Pancreas (tissue), 10 donors: ENCODE results near the gene PANK2. TPM values are rescaled to one million over a fixed set of nuclear protein-coding genes. Genes with fewer than 3 reads are reported as not detected.

Source experiments
- ATAC-seq, 4 donors: fragments of 200-7000 bp; cut with Tn5 transposase; one replicate each; pipeline versions ENCODE4 v1.8.0 to v1.9.1; 2020; ENCODE audit warnings: mild to moderate bottlenecking in 4 of 4, moderate library complexity in 4 of 4
- DNase-seq, 6 donors: peaks; one replicate each; pipeline ENCODE4 v3.0.0-alpha.2; 2020
- FAIRE-seq: peaks from 2 replicates; lab custom pipeline; 2012; peaks lifted over from hg19 to GRCh38; lab: Jason Lieb, UNC
- H3K27ac ChIP-seq, 4 donors: fragments of 200-600 bp; sonication (generic); 1 replicate in 3 of 4; 2 replicates in 1 of 4; pipeline versions ENCODE4 v1.5.0 to v1.8.0; 2020
- H3K27me3 ChIP-seq, 4 donors: fragments of 200-600 bp; one replicate each; pipeline ENCODE4 v1.8.0; 2021
- H3K36me3 ChIP-seq, 3 donors: fragments of 200-600 bp; sonication (generic) in 1 of 3; one replicate each; pipeline versions ENCODE4 v1.5.0 to v1.8.0; 2020 to 2021
- H3K4me1 ChIP-seq, 3 donors: fragments of 200-600 bp; one replicate each; pipeline ENCODE4 v1.8.0; 2021
- H3K4me3 ChIP-seq, 4 donors: fragments of 200-600 bp; sonication (generic) in 2 of 4; one replicate each; pipeline versions ENCODE4 v1.5.0 to v1.8.0; 2020 to 2021
- H3K9me3 ChIP-seq, 4 donors: fragments of 200-600 bp; one replicate each; pipeline ENCODE4 v1.8.0; 2021
- CTCF ChIP-seq, 4 donors: fragments of 200-600 bp; sonication (generic) in 3 of 4; IDR thresholded peaks; one replicate each; pipeline versions ENCODE4 v1.5.0 to v1.8.0; 2021; ENCODE audit warnings: antibody characterized with exemption in 4 of 4
- WGBS, 2 donors: extraction: QIAGEN DNeasy Blood & Tissue Kit; methylation state at CpG; one replicate each; pipeline ENCODE4 v1.1.7; 2013; 5-methylcytosine and 5-hydroxymethylcytosine counted together
- intact Hi-C, 3 donors: fragments of 100-400 bp; cut with DNase I; formaldehyde crosslinking; loops; one replicate each; pipeline versions ENCODE4 v1.11.1 to v1.14.2; 2022
- polyA plus RNA-seq, 2 donors: library from polyadenylated mRNA; stranded (reverse); fragments of 200-250 nt; gene quantifications; one replicate each; pipeline ENCODE4 v1.2.3, GENCODE V29; 2013
- total RNA-seq, 6 donors: library from RNA; stranded (reverse); fragmentation: NEBNext Ultra II Directional in 4 of 6; extraction: Animal tissue kit (Norgen Biotek cat#: 25700) in 4 of 6; gene quantifications; one replicate each; pipeline versions ENCODE4 v1.2.1 to v1.2.4, GENCODE V29; 2021 to 2023
- donor health status: healthy with polysubstance abuse.
- donor health status: DM: no; HTN: no; CAD: no; lungs with moderate emphysema.
- donor health status: DM: no; HTN: no; CAD: no.
- donor health status: control.
- donor health status: control.
- donor health status: Bipolar disorder and iron deficiency.
- donor health status: DM: yes; HTN: yes; CAD: no.
- donor health status: DM: no; HTN: no; CAD: no.
- donor health status: DM: no; HTN: no; CAD: no.
- donor health status: DM: yes; HTN: yes; CAD: no.

PANK2 gene
- total and polyA plus RNA-seq, 8 donors, result 10.1 to 23.4 (median 13.3) TPM

DNA sequence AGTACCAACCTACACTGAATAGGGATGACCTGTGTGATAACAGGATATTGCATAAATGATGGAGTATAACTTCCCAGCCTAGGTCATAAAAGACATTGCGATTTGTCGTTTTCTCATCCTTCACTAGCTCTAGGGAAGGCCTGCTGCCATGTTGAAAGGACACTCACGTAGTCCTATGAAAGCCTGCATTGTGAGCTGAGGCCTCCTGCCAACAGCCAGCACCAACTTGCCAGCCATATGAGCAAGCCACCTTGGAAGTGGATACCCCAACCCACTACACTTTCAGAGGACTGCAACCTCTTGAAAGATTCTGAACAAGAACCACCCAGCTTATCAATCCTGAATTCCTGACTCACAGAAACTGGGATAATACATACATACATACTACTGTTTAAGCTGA lies 3.5 kb upstream of the PANK2 start:
- WGBS, 2 donors, result 96 to 97% methylated on average over 3 of the region's 3 CpGs
- no peak for FAIRE-seq

GRCh38 chr20:3887876-3888620 lies 1.1 kb upstream of the PANK2 start:
- intact Hi-C loops, result loop anchor here in 1 of 3 donors (10.0 kb wide), 1 partner anchor 197 kb away; no protein-coding TSS in a partner anchor
- H3K4me1 ChIP-seq, result peaks cover 0 to 20% (median 11%) of the 10 kb centered on the region in 3 donors
- H3K27me3 ChIP-seq, result no peaks in the 10 kb centered on the region
- FAIRE-seq (no peak), DNase-seq (no peak), ATAC-seq (peak in 1 of 4 donors; percentile 27)
- TF ChIP-seq CTCF (IDR thresholded peaks at IDR 0.05), result no peak
- H3K27ac ChIP-seq, result peak overlapping the region in 3 of 4 donors; percentile 87 to 88 (median 88)
- no peaks in the 10 kb centered on the region for H3K36me3 ChIP-seq
- peak overlapping the region; percentile 85 to 99 (median 95) for H3K4me3 ChIP-seq
- no peaks in the 10 kb centered on the region for H3K9me3 ChIP-seq
- 24 to 29% methylated on average over 14 to 15 of the region's 15 CpGs for WGBS, 2 donors

More for the DNA sequence above, 3.5 kb upstream of the PANK2 start:
- no peak for TF ChIP-seq CTCF (IDR thresholded peaks at IDR 0.05)
- Histone ChIP-seq H3K9me3 (no peaks in the 10 kb centered on the region), H3K27ac (no peak overlapping the region), H3K4me1 (peaks cover 0 to 3% (median 3%) of the 10 kb centered on the region in 3 donors), H3K36me3 (no peaks in the 10 kb centered on the region), H3K4me3 (no peak overlapping the region), H3K27me3 (no peaks in the 10 kb centered on the region)
- intact Hi-C loops, result loop anchor here in 1 of 3 donors (10.0 kb wide), 1 partner anchor 199 kb away; no protein-coding TSS in a partner anchor
- ATAC-seq (no peak), DNase-seq (no peak)

DNA sequence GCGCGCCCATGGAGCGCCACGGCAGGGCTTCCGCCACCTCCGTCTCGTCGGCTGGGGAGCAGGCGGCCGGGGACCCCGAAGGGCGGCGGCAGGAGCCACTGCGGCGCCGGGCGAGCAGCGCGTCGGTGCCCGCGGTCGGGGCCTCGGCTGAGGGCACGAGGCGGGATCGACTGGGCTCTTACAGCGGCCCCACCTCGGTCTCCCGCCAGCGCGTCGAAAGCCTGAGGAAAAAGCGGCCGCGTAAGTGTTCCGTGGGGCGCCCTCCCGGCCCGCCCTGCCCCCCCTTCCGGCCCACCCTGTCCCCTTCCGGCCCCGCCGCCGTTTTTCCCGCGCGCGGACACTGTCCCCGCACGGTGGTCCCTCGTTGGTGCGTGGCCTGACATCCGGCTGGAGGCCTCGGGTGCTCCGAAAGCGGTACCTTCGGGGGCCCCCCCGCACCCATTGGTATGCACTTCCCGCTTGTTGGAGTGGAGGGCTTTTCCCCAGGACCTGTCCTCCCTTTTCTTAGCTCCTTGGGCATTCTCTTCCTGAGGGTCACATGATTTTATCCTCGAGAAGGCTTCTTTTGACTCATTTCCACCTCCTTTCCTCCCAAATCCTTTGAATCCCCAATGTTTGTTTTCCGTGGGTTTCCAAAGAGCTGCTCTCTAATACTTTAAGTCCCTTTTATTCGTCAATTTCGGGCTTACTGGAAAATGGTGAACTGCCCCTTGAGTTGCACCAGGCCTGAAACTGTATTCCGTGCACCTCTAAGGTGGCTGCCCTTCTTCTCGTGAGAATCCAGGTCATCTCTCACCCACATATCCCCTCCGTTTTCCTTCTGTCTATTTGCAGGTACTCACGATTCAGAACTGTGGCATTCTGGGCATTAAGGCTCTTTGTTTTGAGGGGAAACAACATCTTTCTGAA lies 556 bp downstream of the PANK2 start:
- Histone ChIP-seq H3K36me3 (no peaks in the 10 kb centered on the region), H3K4me3 (peak overlapping the region; percentile 85 to 99 (median 95)), H3K27me3 (no peaks in the 10 kb centered on the region), H3K9me3 (no peaks in the 10 kb centered on the region), H3K4me1 (peaks cover 0 to 28% (median 11%) of the 10 kb centered on the region in 3 donors), H3K27ac (peak overlapping the region; percentile 85 to 88 (median 88))
- no peak for FAIRE-seq
- intact Hi-C loops, result loop anchor here in 1 of 3 donors (10.0 kb wide), 1 partner anchor 195 kb away; no protein-coding TSS in a partner anchor
- WGBS, 2 donors, result 0% methylated on average over 34 to 68 of the region's 68 CpGs
- no peak for TF ChIP-seq CTCF (IDR thresholded peaks at IDR 0.05)
- peak in 3 of 4 donors; percentile 0 to 17 (median 11) for ATAC-seq
- DNase-seq, result peak; percentile 19 to 73 (median 40)

DNA sequence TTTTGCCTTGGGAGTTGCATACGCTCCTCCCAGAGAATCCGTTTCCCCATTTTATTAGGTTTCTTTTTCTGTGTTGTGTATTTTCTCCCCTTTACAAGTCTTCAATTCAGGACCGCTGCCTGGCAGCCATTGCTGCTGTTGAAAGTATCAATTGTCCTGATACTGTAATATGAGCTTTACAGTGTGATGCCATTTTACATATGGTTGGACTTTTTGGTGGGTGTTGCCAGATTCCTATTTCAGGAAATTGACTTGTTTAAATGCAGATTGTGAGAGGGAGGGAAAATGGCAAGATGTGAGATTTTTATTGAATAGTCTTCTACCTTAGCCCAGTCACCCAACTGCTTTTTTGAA lies 1.2 kb downstream of the PANK2 start:
- no peak for ATAC-seq
- H3K36me3 ChIP-seq, result no peaks in the 10 kb centered on the region
- H3K9me3 ChIP-seq, result no peaks in the 10 kb centered on the region
- no peaks in the 10 kb centered on the region for H3K27me3 ChIP-seq
- peaks cover 0 to 34% (median 11%) of the 10 kb centered on the region in 3 donors for H3K4me1 ChIP-seq
- TF ChIP-seq CTCF (IDR thresholded peaks at IDR 0.05), result no peak
- FAIRE-seq, result no peak
- DNase-seq, result no peak
- peak overlapping the region; percentile 85 to 99 (median 95) for H3K4me3 ChIP-seq
- 3% methylated on average over 3 of the region's 3 CpGs for WGBS, 2 donors
- intact Hi-C loops, result no loop called here
- H3K27ac ChIP-seq, result peak overlapping the region in 3 of 4 donors; percentile 87 to 88 (median 88)
